UCSD-AML1 (cell line): ENCODE results near the gene LHX8.

Experiments used
- DNase-seq: peaks from one replicate; lab custom pipeline; 2025; ENCODE audit not compliant: unreplicated experiment; lab: John Stamatoyannopoulos, UW

Gene LHX8

DNA sequence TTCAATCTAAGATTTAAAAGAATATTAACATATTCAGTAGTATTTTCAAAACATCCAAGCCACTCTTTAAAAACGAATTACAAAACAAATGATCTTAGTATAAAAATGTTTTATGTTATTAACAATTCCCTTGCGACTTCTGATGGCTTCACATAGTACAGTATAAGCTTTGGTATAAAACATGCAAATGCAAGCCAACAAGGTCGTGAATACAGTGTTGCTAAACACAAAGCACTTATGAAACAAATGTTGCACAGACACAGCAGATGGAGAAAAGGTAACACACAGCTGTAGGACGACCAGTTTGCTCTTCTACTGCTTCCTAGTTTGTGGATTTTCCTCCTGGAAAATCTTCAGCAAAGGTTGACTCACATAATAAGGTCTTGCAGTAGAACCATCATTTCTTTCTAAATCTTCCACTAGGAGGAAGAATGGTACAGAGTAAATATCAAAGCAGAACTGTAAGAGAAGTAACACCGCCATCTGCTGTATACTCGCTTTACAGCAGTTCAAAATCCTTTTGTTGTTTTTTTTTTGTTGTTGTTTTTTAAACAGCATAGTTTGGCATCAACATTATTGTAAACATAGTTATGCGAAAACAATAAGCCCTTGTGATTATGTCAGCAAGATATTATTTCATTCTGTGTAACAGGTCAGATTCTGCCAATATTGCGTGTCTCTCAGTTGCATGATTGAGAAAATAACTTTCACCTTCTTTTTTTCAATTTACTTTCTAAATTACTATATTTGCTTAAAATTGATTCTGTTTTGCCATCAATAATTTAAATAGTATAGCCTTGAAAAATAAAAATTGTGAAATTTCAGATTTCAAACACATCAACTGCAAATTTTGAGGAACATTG lies 69.5 kb downstream of the LHX8 start:
- no peak for DNase-seq

DNA sequence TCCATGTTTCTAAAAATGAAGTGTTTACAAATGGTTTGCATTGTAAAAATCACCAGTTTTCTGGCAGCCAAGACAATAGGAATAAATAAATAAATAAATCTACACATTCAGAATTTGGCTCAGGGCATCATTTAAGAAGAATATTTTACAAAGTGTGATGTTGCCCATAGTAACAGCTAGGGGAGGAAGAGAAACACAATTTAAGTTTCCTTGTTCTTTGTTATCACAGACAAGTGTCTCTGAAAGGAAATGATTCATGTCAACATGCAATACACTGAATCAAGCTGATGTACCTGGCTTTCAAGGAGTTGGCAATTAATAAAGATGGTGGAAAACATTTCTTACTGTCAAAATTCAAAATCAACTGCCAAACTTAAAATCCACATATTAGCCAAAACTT lies 74.7 kb downstream of the LHX8 start:
- no peak for DNase-seq
